Measurements from ENCODE around the gene DBNL.

Gene DBNL

GRCh38 chr7:44045226-44046014 is 918 bp downstream of the DBNL start:
- no peak for DNase-seq

- no peak for DNase-seq
Observed at GRCh38 chr7:44046321-44047061, 2.0 kb downstream of the DBNL start.

- DNase-seq: no peak
Observed at GRCh38 chr7:44048031-44048795, 3.7 kb downstream of the DBNL start.

GRCh38 chr7:44050121-44050914 is 5.8 kb downstream of the DBNL start:
- no peak for DNase-seq

GRCh38 chr7:44050915-44051560 is 6.5 kb downstream of the DBNL start:
- DNase-seq: no peak

GRCh38 chr7:44051611-44052220 is 7.2 kb downstream of the DBNL start:
- DNase-seq: no peak

GRCh38 chr7:44052771-44053365 is 8.4 kb downstream of the DBNL start:
- DNase-seq: no peak

GRCh38 chr7:44056681-44057080 is 12.2 kb downstream of the DBNL start:
- no peak for DNase-seq

- no peak for DNase-seq
Observed at GRCh38 chr7:44057181-44057848, 12.8 kb downstream of the DBNL start.

GRCh38 chr7:44057849-44058758 is 13.6 kb downstream of the DBNL start:
- peak; percentile 11 for DNase-seq

- no peak for DNase-seq
Observed at GRCh38 chr7:44058759-44059218, 14.3 kb downstream of the DBNL start.

GRCh38 chr7:44059219-44060090 is 15.0 kb downstream of the DBNL start:
- DNase-seq: peak; percentile 55

GRCh38 chr7:44060091-44060947 is 15.8 kb downstream of the DBNL start:
- DNase-seq: peak; percentile 11

- peak; percentile 11 for DNase-seq
Observed at GRCh38 chr7:44060948-44061644, 16.6 kb downstream of the DBNL start.

GRCh38 chr7:44061645-44062179 is 17.2 kb downstream of the DBNL start:
- peak; percentile 14 for DNase-seq

- DNase-seq: peak; percentile 14
Observed at GRCh38 chr7:44062180-44062902, 17.8 kb downstream of the DBNL start.
